GM21528 (cell line): ENCODE measurements around the gene ARHGEF10L.

Source experiments
- ATAC-seq: cut with Tn5 transposase; IDR thresholded peaks from one replicate; pipeline ENCODE4 v1.9.1; 2021; ENCODE audit warnings: mild to moderate bottlenecking, moderate library complexity; ENCODE audit not compliant: unreplicated experiment, low FRiP score

Gene ARHGEF10L

DNA sequence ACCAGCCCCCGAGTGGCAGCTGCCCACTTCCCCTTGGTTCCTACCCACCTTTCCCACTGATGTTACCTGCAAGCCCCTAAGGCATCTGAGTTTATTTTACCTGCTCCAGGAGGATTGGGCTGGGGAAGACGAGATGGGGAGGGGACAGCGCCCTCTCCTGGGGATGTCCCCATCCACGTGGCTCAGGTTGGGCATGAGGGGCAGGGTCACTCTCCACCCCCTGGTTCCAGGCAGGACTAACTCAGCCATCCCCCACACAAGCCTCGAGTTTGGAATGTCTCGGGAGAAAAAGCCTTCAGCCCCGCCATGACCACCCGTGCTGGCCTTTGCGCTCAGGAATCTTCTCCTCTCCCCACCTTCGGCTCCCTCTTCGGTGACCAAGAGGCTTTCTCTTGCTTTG, 90.0 kb downstream of the ARHGEF10L start:
- ATAC-seq: no peak

- ATAC-seq: no peak
These were observed 90.7 kb downstream of the ARHGEF10L start for GRCh38 chr1:17630048-17630830.

GRCh38 chr1:17630986-17631385, 91.5 kb downstream of the ARHGEF10L start:
- no peak for ATAC-seq

- ATAC-seq: no peak
These were observed 91.9 kb downstream of the ARHGEF10L start for GRCh38 chr1:17631410-17631809.

GRCh38 chr1:17632106-17632505, 92.6 kb downstream of the ARHGEF10L start:
- no peak for ATAC-seq

DNA sequence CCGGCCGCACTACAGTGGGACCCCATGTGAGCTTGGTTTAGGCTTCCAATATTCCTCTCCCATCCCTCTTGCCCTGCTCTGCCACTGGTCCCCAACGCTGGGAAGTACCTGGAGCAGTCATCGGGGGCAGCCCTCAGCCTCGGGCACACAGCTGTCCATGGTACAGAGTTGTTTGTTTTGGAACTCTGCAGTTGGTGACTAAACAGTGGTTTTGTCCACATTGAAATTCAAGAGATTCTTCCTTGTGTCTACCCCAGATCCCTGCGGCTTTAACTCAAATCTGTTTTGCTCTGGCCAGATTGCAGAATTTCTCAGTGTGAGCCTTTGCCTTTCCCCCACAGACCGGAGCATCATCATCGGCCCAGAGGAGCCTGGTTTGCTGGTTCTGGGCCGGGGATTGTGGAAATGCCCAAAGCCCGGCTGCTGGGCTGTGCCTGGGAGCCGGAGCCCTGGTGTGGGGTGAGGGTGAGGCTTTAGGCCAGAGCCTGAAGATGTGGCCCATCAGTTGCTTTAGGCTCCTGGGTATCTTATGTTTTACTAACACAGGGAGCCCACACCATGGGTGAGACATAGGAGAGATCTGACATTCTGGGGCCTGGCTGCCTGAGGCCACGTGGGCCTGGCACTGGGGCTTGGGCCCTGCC, 93.2 kb downstream of the ARHGEF10L start:
- no peak for ATAC-seq

- ATAC-seq: no peak
These were observed 94.2 kb downstream of the ARHGEF10L start for GRCh38 chr1:17633654-17634053.

GRCh38 chr1:17635276-17635675, 95.8 kb downstream of the ARHGEF10L start:
- ATAC-seq: no peak

DNA sequence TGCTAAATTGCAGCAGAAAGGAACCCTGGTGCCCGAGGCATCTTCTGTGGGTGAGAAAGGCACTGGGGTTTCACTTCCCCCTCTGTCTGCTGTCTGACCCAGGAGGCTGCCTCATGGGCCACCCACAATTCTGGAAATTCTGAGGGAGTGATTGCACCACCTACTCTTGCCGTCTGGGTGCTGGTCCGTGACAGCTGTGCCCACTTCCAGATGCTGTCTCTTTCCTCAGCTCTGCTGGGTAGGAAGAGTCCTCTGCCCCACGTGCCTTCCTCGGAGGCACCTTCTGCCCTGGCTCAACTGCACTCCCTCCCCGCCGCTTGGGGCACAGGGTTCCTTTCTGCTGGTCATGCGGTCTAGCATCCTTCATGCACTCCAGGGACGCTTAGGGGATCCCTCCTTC, 96.3 kb downstream of the ARHGEF10L start:
- no peak for ATAC-seq

GRCh38 chr1:17636612-17637011, 97.1 kb downstream of the ARHGEF10L start:
- no peak for ATAC-seq

DNA sequence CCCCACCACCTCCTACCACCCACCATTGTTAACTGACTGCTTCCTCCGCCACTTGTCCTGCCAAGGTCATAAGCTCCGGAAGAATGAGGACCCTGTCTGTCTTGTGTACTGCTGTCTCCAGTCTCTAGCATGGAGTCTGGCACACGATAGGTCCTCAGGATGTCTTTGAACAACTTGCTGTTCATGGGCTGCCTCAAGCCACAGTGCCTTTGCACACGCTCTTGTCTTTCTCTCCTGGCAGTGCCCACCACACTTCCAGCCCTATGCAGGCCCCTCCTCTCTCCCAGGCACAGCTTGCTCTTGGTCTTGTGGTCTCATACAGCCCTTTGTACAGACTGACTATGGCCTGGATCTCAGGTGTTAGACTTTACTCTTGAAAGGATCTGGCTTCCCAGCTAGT, 97.6 kb downstream of the ARHGEF10L start:
- no peak for ATAC-seq

GRCh38 chr1:17639703-17640340, 100.3 kb downstream of the ARHGEF10L start:
- no peak for ATAC-seq

DNA sequence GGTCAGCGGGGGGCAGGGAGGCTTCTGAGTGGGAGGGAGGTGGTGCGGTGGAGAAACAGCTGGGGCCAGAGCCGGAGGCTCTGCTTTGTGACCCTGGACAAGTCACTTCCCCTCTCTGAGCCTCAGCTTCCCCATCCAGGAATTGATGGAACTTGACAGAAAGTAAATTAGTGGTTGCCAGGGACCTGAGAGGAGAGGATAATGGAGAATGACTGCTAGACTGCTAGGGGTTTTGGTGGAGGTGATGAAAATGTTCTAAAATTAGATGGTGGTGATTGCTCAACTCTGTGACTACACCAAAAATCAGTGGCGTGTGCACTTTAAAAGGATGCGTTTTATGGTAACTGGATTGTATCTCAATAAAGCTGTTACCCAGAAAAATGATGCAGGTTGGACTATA, 100.9 kb downstream of the ARHGEF10L start:
- no peak for ATAC-seq

DNA sequence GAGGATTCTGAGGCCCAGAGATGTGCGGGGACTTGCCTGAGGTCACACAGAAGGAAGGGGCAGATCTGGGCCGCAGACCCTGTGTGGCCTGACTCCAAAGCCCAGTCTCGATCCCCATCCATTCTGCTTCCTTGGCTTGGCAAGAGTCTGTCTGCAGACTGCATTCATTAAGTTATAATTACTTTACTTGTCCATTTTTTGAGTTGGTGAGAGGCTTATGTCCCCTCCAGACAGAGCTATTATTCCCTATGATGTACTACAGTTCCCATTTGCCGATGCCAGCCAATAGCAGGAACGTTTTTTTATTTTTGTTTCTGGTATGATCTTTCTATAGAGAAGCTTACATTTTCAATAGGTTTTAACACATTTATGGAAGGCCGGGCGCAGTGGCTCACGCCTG, 101.5 kb downstream of the ARHGEF10L start:
- ATAC-seq: no peak

DNA sequence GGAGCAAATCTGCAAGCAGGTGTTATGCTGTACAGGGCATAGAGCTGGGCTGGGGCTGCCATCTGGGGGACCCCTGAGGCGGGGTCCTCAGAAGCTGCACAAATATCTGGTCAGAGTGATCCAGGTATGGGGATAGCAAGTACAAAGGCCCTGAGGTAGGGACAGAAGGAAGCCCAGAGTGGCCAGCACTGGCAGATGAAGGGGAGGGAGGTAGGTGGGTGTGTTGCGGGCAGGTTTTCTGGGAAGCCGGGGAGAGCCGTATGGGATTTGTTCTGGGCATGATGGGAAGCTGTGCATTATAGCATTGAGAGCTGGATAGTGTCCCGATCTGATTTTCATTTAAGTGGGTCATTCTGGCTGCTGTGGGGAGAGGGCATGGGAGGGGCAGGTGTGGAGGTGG, 102.7 kb downstream of the ARHGEF10L start:
- no peak for ATAC-seq

GRCh38 chr1:17642943-17643342, 103.4 kb downstream of the ARHGEF10L start:
- no peak for ATAC-seq

- no peak for ATAC-seq
These were observed 104.6 kb downstream of the ARHGEF10L start for GRCh38 chr1:17643861-17644703.

DNA sequence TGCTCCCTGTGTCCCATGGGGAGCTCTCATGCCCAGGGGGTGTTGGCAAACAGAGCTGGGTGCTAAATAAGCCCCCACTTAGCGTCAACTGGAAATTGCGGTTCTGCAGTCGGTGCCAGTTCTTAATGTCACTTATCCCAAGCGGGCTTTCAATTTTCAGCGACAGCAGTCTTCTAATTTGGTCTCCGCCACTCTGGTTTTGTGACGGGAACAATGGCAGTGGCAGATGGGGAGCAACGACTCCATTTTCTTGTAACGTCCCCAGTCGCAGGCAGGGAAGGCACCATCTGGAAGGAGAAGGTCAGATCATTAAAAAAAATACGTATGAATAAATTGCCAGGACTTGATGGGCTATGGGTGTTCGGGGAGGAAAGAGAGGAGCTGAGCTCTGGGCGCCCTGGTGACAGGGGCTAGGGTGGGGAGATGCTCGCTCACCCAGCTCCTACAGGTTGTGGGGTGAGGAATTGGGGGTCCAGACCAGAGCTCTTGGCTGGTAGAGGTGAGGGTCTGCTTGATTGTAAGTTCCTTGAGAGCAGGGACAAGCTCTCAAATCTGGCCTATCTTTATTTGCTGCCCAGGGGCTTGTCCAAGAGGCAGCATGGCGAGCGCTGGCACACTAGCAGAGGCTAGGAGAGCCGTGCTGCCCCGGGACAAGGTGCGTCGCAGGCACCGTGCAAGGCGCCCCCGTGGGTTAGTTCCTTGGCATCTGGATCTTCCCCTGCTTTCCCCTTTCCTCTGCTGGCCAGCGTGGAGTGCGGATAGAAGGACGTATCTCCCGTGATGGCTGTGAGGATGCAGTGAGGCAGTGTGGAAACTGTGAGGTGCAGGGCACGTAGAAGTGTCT, 105.8 kb downstream of the ARHGEF10L start:
- no peak for ATAC-seq

- no peak for ATAC-seq
These were observed 107.2 kb downstream of the ARHGEF10L start for GRCh38 chr1:17646444-17647280.
